Peyer's patch (tissue), 4 donors: Measurements from ENCODE around the gene RGS3. TPM values are rescaled to one million over a fixed set of nuclear protein-coding genes. Genes with fewer than 3 reads are reported as not detected.

Source experiments
- DNase-seq, 3 donors: peaks; one replicate each; pipeline ENCODE4 v3.0.0-alpha.2; 2017 to 2019
- H3K27ac ChIP-seq, 4 donors: fragments of 200-600 bp; sonication (generic); one replicate each; pipeline ENCODE4 v1.5.1; 2016 to 2019
- H3K27me3 ChIP-seq, 2 donors: fragments of 200-600 bp; sonication (generic); one replicate each; pipeline ENCODE4 v1.5.1; 2019
- H3K36me3 ChIP-seq, 3 donors: fragments of 200-600 bp; sonication (generic); one replicate each; pipeline ENCODE4 v1.5.1; 2016 to 2019
- H3K4me1 ChIP-seq, 4 donors: fragments of 200-600 bp; sonication (generic); one replicate each; pipeline ENCODE4 v1.5.1; 2016 to 2019
- H3K4me3 ChIP-seq, 4 donors: fragments of 200-600 bp; sonication (generic); 1 replicate in 3 of 4; 2 replicates in 1 of 4; pipeline ENCODE4 v1.5.1; 2016 to 2019; ENCODE audit warnings: mild to moderate bottlenecking in 1 of 4
- H3K9me3 ChIP-seq, 4 donors: fragments of 200-600 bp; sonication (generic); one replicate each; pipeline ENCODE4 v1.5.1; 2016 to 2019; ENCODE audit warnings: mild to moderate bottlenecking in 1 of 4
- CTCF ChIP-seq, 6 experiments: fragments of 450-650 bp in 4 of 6; fragments of 200-600 bp in 2 of 6; sonication (generic) in 1 of 6; IDR thresholded peaks; one replicate each; pipeline ENCODE4 v1.5.1; 2017 to 2019; ENCODE audit warnings: antibody characterized with exemption in 6 of 6, mild to moderate bottlenecking in 3 of 6, moderate library complexity in 1 of 6
- POLR2A ChIP-seq, 2 donors: fragments of 450-650 bp; IDR thresholded peaks; one replicate each; pipeline ENCODE4 v1.5.1; 2017; ENCODE audit warnings: antibody characterized with exemption in 2 of 2, mild to moderate bottlenecking in 2 of 2, moderate library complexity in 2 of 2
- total RNA-seq, 4 donors: library from RNA; depleted of rRNA; stranded (reverse); fragments of >200 nt; gene quantifications; one replicate each; pipeline ENCODE4 v1.1.0, GENCODE V29; 2016

The RGS3 gene
- total RNA-seq, 4 donors from 2014 or later: 55.3 to 113 (median 88.6) TPM

- peak overlapping the region in 2 of 4 donors; percentile 38 to 69 for H3K27ac ChIP-seq
- no peak for DNase-seq
- no peaks in the 10 kb centered on the region for H3K27me3 ChIP-seq
- no peaks in the 10 kb centered on the region for H3K36me3 ChIP-seq
- H3K4me3 ChIP-seq: no peak overlapping the region
- peaks cover 0 to 12% (median 0%) of the 10 kb centered on the region in 4 donors for H3K4me1 ChIP-seq
- TF ChIP-seq POLR2A (IDR thresholded peaks at IDR 0.05) (no peak), CTCF (IDR thresholded peaks at IDR 0.05) (no peak)
- no peaks in the 10 kb centered on the region for H3K9me3 ChIP-seq
Observed at GRCh38 chr9:113483676-113484257, 20.2 kb downstream of the RGS3 start.

- Histone ChIP-seq H3K4me3 (no peak overlapping the region), H3K27ac (peak overlapping the region in 1 of 4 donors; percentile 69)
- DNase-seq: peak in 2 of 3 donors; percentile 33 to 54
Observed at GRCh38 chr9:113484258-113484730, 20.8 kb downstream of the RGS3 start.

GRCh38 chr9:113485761-113486115 is 22.2 kb downstream of the RGS3 start:
- Histone ChIP-seq H3K9me3 (no peaks in the 10 kb centered on the region), H3K27ac (peak overlapping the region in 1 of 4 donors; percentile 69), H3K27me3 (no peaks in the 10 kb centered on the region), H3K4me1 (peaks cover 0 to 12% (median 0%) of the 10 kb centered on the region in 4 donors), H3K36me3 (no peaks in the 10 kb centered on the region), H3K4me3 (no peak overlapping the region)
- DNase-seq: peak in 1 of 3 donors; percentile 19
- no peak for TF ChIP-seq CTCF (IDR thresholded peaks at IDR 0.05)
- TF ChIP-seq POLR2A (IDR thresholded peaks at IDR 0.05): no peak

More at GRCh38 chr9:113484258-113484730, 20.8 kb downstream of the RGS3 start:
- no peaks in the 10 kb centered on the region for H3K9me3 ChIP-seq
- TF ChIP-seq POLR2A (IDR thresholded peaks at IDR 0.05) (no peak), CTCF (IDR thresholded peaks at IDR 0.05) (no peak)
- H3K4me1 ChIP-seq: peaks cover 0 to 12% (median 0%) of the 10 kb centered on the region in 4 donors
- H3K36me3 ChIP-seq: no peaks in the 10 kb centered on the region
- H3K27me3 ChIP-seq: no peaks in the 10 kb centered on the region

- no peaks in the 10 kb centered on the region for H3K9me3 ChIP-seq
- no peaks in the 10 kb centered on the region for H3K27me3 ChIP-seq
- H3K4me1 ChIP-seq: peaks cover 0 to 12% (median 0%) of the 10 kb centered on the region in 4 donors
- peak in 1 of 3 donors; percentile 11 for DNase-seq
- no peak overlapping the region for H3K27ac ChIP-seq
- TF ChIP-seq CTCF (IDR thresholded peaks at IDR 0.05) (no peak), POLR2A (IDR thresholded peaks at IDR 0.05) (no peak)
- H3K4me3 ChIP-seq: no peak overlapping the region
- H3K36me3 ChIP-seq: no peaks in the 10 kb centered on the region
Observed at GRCh38 chr9:113486327-113486726, 22.8 kb downstream of the RGS3 start.

- Histone ChIP-seq H3K27me3 (no peaks in the 10 kb centered on the region), H3K27ac (no peak overlapping the region), H3K4me1 (peaks cover 0 to 16% (median 0%) of the 10 kb centered on the region in 4 donors), H3K4me3 (no peak overlapping the region), H3K36me3 (no peaks in the 10 kb centered on the region), H3K9me3 (no peaks in the 10 kb centered on the region)
- TF ChIP-seq CTCF (IDR thresholded peaks at IDR 0.05) (no peak), POLR2A (IDR thresholded peaks at IDR 0.05) (no peak)
- peak in 1 of 3 donors; percentile 56 for DNase-seq
Observed at GRCh38 chr9:113488071-113488470, 24.5 kb downstream of the RGS3 start.
